Endothelial cell of umbilical vein (primary cell): ENCODE data around the gene OCIAD2.

ENCODE experiments used
- EZH2 ChIP-seq: IDR thresholded peaks from 2 replicates; pipeline ENCODE4 v1.6.1; 2012; ENCODE audit warnings: borderline replicate concordance, low read depth, mild to moderate bottlenecking, moderate library complexity, low read length, inconsistent platforms; ENCODE audit not compliant: severe bottlenecking
- MYC ChIP-seq: IDR thresholded peaks from one replicate; pipeline ENCODE4 v1.6.1; 2011; ENCODE audit warnings: mild to moderate bottlenecking, low read depth, low read length
- POLR2A ChIP-seq: IDR thresholded peaks from 2 replicates; pipeline ENCODE4 v1.6.1; 2012; ENCODE audit warnings: low read depth, mild to moderate bottlenecking, control low read depth, low read length
- POLR2AphosphoS5 ChIP-seq: IDR thresholded peaks from 2 replicates; pipeline ENCODE4 v1.6.1; 2012; ENCODE audit warnings: low read depth, mild to moderate bottlenecking, control low read depth, low read length, moderate library complexity; ENCODE audit not compliant: insufficient read depth
- TF ChIP-seq, protein P1 (sequence below), 2 donors: IDR thresholded peaks; 1 replicate in 1 of 2; 2 replicates in 1 of 2; pipeline ENCODE4 v1.5.1; 2011; ENCODE audit warnings: low read length in 2 of 2, mild to moderate bottlenecking in 2 of 2, moderate library complexity in 2 of 2, control low read depth in 1 of 2, inconsistent platforms in 1 of 2, low read depth in 1 of 2; ENCODE audit not compliant: insufficient read depth in 1 of 2; ENCODE audit errors: extremely low read depth in 1 of 2
- TF ChIP-seq, protein P2 (sequence below): IDR thresholded peaks from 2 replicates; pipeline ENCODE4 v1.6.1; 2011; ENCODE audit not compliant: insufficient read depth, insufficient read length

DNA sequence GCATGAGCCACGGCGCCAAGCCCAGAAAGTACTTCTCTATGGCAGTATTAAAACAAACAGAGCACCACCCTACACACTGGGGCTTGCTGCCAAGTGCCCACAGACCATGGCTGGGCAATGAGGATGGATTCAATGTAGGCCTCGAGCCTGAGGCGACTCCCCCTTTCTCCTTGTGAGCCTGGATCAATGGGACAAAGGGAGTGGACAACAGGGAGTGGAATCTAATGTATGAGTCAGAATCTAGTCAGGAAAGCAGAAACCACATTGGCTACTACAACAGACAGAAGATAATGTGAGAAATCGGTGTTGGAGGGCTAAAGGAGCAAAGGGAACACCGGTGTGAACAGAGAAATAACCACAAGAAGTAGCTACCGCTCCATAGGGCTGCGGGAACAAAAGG is 37.7 kb upstream of the OCIAD2 start:
- TF ChIP-seq POLR2A: no peak
- no peak for TF ChIP-seq EZH2
- TF ChIP-seq, protein P1, sequence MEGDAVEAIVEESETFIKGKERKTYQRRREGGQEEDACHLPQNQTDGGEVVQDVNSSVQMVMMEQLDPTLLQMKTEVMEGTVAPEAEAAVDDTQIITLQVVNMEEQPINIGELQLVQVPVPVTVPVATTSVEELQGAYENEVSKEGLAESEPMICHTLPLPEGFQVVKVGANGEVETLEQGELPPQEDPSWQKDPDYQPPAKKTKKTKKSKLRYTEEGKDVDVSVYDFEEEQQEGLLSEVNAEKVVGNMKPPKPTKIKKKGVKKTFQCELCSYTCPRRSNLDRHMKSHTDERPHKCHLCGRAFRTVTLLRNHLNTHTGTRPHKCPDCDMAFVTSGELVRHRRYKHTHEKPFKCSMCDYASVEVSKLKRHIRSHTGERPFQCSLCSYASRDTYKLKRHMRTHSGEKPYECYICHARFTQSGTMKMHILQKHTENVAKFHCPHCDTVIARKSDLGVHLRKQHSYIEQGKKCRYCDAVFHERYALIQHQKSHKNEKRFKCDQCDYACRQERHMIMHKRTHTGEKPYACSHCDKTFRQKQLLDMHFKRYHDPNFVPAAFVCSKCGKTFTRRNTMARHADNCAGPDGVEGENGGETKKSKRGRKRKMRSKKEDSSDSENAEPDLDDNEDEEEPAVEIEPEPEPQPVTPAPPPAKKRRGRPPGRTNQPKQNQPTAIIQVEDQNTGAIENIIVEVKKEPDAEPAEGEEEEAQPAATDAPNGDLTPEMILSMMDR (IDR thresholded peaks at IDR 0.05; ENCODE audit: extremely low read depth in 1 of 2, insufficient read depth in 1 of 2, low read depth in 1 of 2, low read length in 2 of 2): no peak
- no peak for TF ChIP-seq MYC
- no peak for TF ChIP-seq POLR2AphosphoS5
- TF ChIP-seq, protein P2, sequence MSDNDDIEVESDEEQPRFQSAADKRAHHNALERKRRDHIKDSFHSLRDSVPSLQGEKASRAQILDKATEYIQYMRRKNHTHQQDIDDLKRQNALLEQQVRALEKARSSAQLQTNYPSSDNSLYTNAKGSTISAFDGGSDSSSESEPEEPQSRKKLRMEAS: no peak
